Endothelial cell of umbilical vein (primary cell): Measurements from ENCODE around the gene PSTPIP1. TPM values are rescaled to one million over a fixed set of nuclear protein-coding genes. Genes with fewer than 3 reads are reported as not detected.

Experiments used
- BruUV-seq: library from RNA; stranded (reverse); fragments of 400-500 nt; replicated peaks from 2 replicates; lab custom pipeline; 2021; lab: Mats Ljungman, UMichigan
- CTCF ChIA-PET: fragments of 300-600, 350-600 bp; sonication (Branson Sonifier 250); formaldehyde crosslinking; loops from one replicate; lab custom pipeline; 2021; ENCODE audit warnings: antibody characterized with exemption, inconsistent platforms; lab: Charles Lee
- POLR2A ChIA-PET: fragments of 300-600, 350-600 bp; sonication (Branson Sonifier 250); formaldehyde crosslinking; loops from one replicate; lab custom pipeline; 2021; ENCODE audit warnings: antibody characterized with exemption, inconsistent platforms; lab: Charles Lee
- DNase-seq: peaks from one replicate; pipeline ENCODE4 v3.0.0-alpha.2; 2011; ENCODE audit warnings: low read depth, low spot score
- FAIRE-seq: peaks from 2 replicates; lab custom pipeline; 2011; peaks lifted over from hg19 to GRCh38; lab: Jason Lieb, UNC
- H2AFZ ChIP-seq: 2 replicates; pipeline ENCODE4 v1.6.0; 2012; ENCODE audit warnings: low read depth, low read length, control low read depth, inconsistent platforms
- H3K27ac ChIP-seq: 2 replicates; pipeline ENCODE4 v1.5.1; 2011; ENCODE audit warnings: low read depth, mild to moderate bottlenecking, control low read depth, low read length, moderate library complexity; ENCODE audit not compliant: insufficient read depth
- H3K27me3 ChIP-seq, 2 experiments: 2 replicates each; pipeline versions ENCODE4 v1.6.0 to v1.6.1; 2011; ENCODE audit warnings: low read length in 2 of 2, mixed read lengths in 1 of 2; ENCODE audit not compliant: control insufficient read depth in 2 of 2, insufficient read depth in 2 of 2
- H3K36me3 ChIP-seq, 2 experiments: 2 replicates in 1 of 2; 3 replicates in 1 of 2; pipeline ENCODE4 v1.5.1; 2011; ENCODE audit warnings: low read length in 2 of 2, mild to moderate bottlenecking in 1 of 2, moderate library complexity in 1 of 2; ENCODE audit not compliant: control insufficient read depth in 2 of 2, insufficient read depth in 2 of 2; ENCODE audit errors: extremely low read depth in 1 of 2
- H3K4me1 ChIP-seq: 3 replicates; pipeline ENCODE4 v1.5.1; 2011; ENCODE audit warnings: mild to moderate bottlenecking, low read length; ENCODE audit not compliant: control insufficient read depth, insufficient read depth; ENCODE audit errors: extremely low read depth
- H3K4me2 ChIP-seq: 2 replicates; pipeline ENCODE4 v1.6.1; 2011; ENCODE audit warnings: low read length, control low read depth, mixed read lengths; ENCODE audit not compliant: insufficient read depth
- H3K4me3 ChIP-seq, 3 experiments: fragments of 200-600 bp in 1 of 3; sonication (generic), shearing (Covaris generic) in 1 of 3; replicated peaks in 1 of 3; 2 replicates each; pipeline ENCODE4 v1.5.1; 2011 to 2016; ENCODE audit warnings: control low read depth in 3 of 3, low read length in 3 of 3, mild to moderate bottlenecking in 2 of 3, inconsistent platforms in 1 of 3, low read depth in 1 of 3, moderate library complexity in 1 of 3; ENCODE audit not compliant: insufficient read depth in 1 of 3
- H3K79me2 ChIP-seq: 2 replicates; pipeline ENCODE4 v1.6.0; 2012; ENCODE audit warnings: low read length, inconsistent platforms; ENCODE audit not compliant: control insufficient read depth, insufficient read depth
- H3K9ac ChIP-seq: replicated peaks from 2 replicates; pipeline ENCODE3; 2011; ENCODE audit warnings: low read length, control low read depth; ENCODE audit not compliant: insufficient read depth; ENCODE audit errors: extremely low read depth
- H3K9me1 ChIP-seq: replicated peaks from 3 replicates; pipeline ENCODE4 v1.6.0; 2011; ENCODE audit warnings: mild to moderate bottlenecking, low read length; ENCODE audit not compliant: control insufficient read depth, insufficient read depth; ENCODE audit errors: extremely low read depth
- H3K9me3 ChIP-seq: replicated peaks from 2 replicates; pipeline ENCODE4 v1.5.1; 2012; ENCODE audit warnings: low read length, inconsistent platforms; ENCODE audit not compliant: control insufficient read depth, insufficient read depth
- H4K20me1 ChIP-seq: replicated peaks from 2 replicates; pipeline ENCODE3; 2011; ENCODE audit warnings: mild to moderate bottlenecking, low read length; ENCODE audit not compliant: control insufficient read depth, insufficient read depth; ENCODE audit errors: extremely low read depth
- CTCF ChIP-seq, 2 donors: IDR thresholded peaks; 1 replicate in 1 of 2; 2 replicates in 1 of 2; pipeline ENCODE4 v1.5.1; 2011; ENCODE audit warnings: low read length in 2 of 2, mild to moderate bottlenecking in 2 of 2, moderate library complexity in 2 of 2, control low read depth in 1 of 2, inconsistent platforms in 1 of 2, low read depth in 1 of 2; ENCODE audit not compliant: insufficient read depth in 1 of 2; ENCODE audit errors: extremely low read depth in 1 of 2
- EZH2 ChIP-seq: IDR thresholded peaks from 2 replicates; pipeline ENCODE4 v1.6.1; 2012; ENCODE audit warnings: borderline replicate concordance, low read depth, mild to moderate bottlenecking, moderate library complexity, low read length, inconsistent platforms; ENCODE audit not compliant: severe bottlenecking
- FOS ChIP-seq: IDR thresholded peaks from 2 replicates; pipeline ENCODE4 v1.6.1; 2011; ENCODE audit warnings: mild to moderate bottlenecking, low read length, moderate library complexity, borderline replicate concordance; ENCODE audit not compliant: insufficient read depth
- GATA2 ChIP-seq: IDR thresholded peaks from 2 replicates; pipeline ENCODE4 v1.7.0; 2011; ENCODE audit warnings: low read depth, mild to moderate bottlenecking, moderate library complexity, mixed read lengths, low read length; ENCODE audit not compliant: insufficient read length, insufficient read depth
- JUN ChIP-seq: IDR thresholded peaks from 2 replicates; pipeline ENCODE4 v1.6.1; 2011; ENCODE audit warnings: borderline replicate concordance, low read depth; ENCODE audit not compliant: insufficient read length, insufficient read depth
- MAX ChIP-seq: IDR thresholded peaks from 2 replicates; pipeline ENCODE4 v1.6.1; 2011; ENCODE audit not compliant: insufficient read depth, insufficient read length
- MYC ChIP-seq: IDR thresholded peaks from one replicate; pipeline ENCODE4 v1.6.1; 2011; ENCODE audit warnings: mild to moderate bottlenecking, low read depth, low read length
- POLR2A ChIP-seq: IDR thresholded peaks from 2 replicates; pipeline ENCODE4 v1.6.1; 2012; ENCODE audit warnings: low read depth, mild to moderate bottlenecking, control low read depth, low read length
- POLR2AphosphoS5 ChIP-seq: IDR thresholded peaks from 2 replicates; pipeline ENCODE4 v1.6.1; 2012; ENCODE audit warnings: low read depth, mild to moderate bottlenecking, control low read depth, low read length, moderate library complexity; ENCODE audit not compliant: insufficient read depth
- dilution Hi-C: fragments of 300-500 bp; cut with MboI; formaldehyde crosslinking; loops from one replicate; pipeline ENCODE4 v1.15.0; 2019; ENCODE audit warnings: low sequenced_read_pairs; ENCODE audit not compliant: extremely low pct_ligation_motif_present
- intact Hi-C: fragments of 100-400 bp; cut with micrococcal nuclease; formaldehyde crosslinking; loops from one replicate; pipeline ENCODE4 v1.10.0; 2022
- polyA plus RNA-seq, 4 experiments: library from polyadenylated mRNA; depleted of rRNA in 3 of 4; stranded (reverse) in 3 of 4; unstranded in 1 of 4; fragments of >200 nt; gene quantifications; 2 replicates each; pipeline versions ENCODE4 v1.2.1 to v1.2.3, GENCODE V29; 2011 to 2012; ENCODE audit warnings: missing spikeins in 1 of 4
- total RNA-seq: library from RNA; stranded (reverse); gene quantifications from 2 replicates; pipeline ENCODE4 v1.2.3, GENCODE V29; 2021

PSTPIP1 gene
- total and polyA plus RNA-seq, 2 donors (not counting 3 experiments of a cell fraction or from before 2014, with no cell fraction given): not detected

- H3K9ac ChIP-seq: no peak overlapping the region
- H4K20me1 ChIP-seq: no peaks in the 10 kb centered on the region
- intact Hi-C loops (no loop called here), dilution Hi-C loops (no loop called here)
- H3K79me2 ChIP-seq: no peaks in the 10 kb centered on the region
- H3K9me3 ChIP-seq: no peaks in the 10 kb centered on the region
- DNase-seq (no peak), FAIRE-seq (no peak)
- H3K36me3 ChIP-seq: peaks cover 0 to 10% of the 10 kb centered on the region in 2 experiments
- TF ChIP-seq POLR2AphosphoS5 (no peak), CTCF (IDR thresholded peaks at IDR 0.05; ENCODE audit: extremely low read depth in 1 of 2, insufficient read depth in 1 of 2, low read depth in 1 of 2, low read length in 2 of 2) (no peak), JUN (no peak), MYC (no peak), FOS (no peak), EZH2 (no peak), POLR2A (no peak), GATA2 (no peak), MAX (no peak)
- H2AFZ ChIP-seq: no peak overlapping the region
- no peaks in the 10 kb centered on the region for H3K9me1 ChIP-seq
- H3K27me3 ChIP-seq: no peaks in the 10 kb centered on the region
- no peak overlapping the region for H3K27ac ChIP-seq
- POLR2A ChIA-PET: no interaction called here
- BruUV-seq: no TSS peak
- CTCF ChIA-PET: interaction anchor here (0.6 to 1.5 kb wide), 2 partner anchors 9 to 28 kb away, joined by 3 to 8 read pairs; no protein-coding TSS in a partner anchor
- no peak overlapping the region for H3K4me3 ChIP-seq
- H3K4me2 ChIP-seq: no peak overlapping the region
- H3K4me1 ChIP-seq: no peaks in the 10 kb centered on the region
Observed at GRCh38 chr15:76945494-76946093, 49.3 kb upstream of the PSTPIP1 start.
